Endothelial cell (in vitro differentiated cells): ENCODE measurements around the gene ACBD6. TPM values are rescaled to one million over a fixed set of nuclear protein-coding genes. Genes with fewer than 3 reads are reported as not detected.

ENCODE experiments used
- DNase-seq: peaks from one replicate; pipeline ENCODE4 v3.0.0; 2021; ENCODE audit warnings: low spot score
- H3K27ac Mint-ChIP-seq: one replicate; pipeline ENCODE4 v1.8.0; 2021; ENCODE audit warnings: mixed read lengths, inconsistent platforms; ENCODE audit not compliant: unreplicated experiment
- H3K27me3 Mint-ChIP-seq: one replicate; pipeline ENCODE4 v1.8.0; 2021; ENCODE audit warnings: mild to moderate bottlenecking, moderate library complexity, mixed read lengths, inconsistent platforms; ENCODE audit not compliant: unreplicated experiment
- H3K36me3 Mint-ChIP-seq: one replicate; pipeline ENCODE4 v1.8.0; 2021; ENCODE audit warnings: mild to moderate bottlenecking, low read depth, mixed read lengths, inconsistent platforms; ENCODE audit not compliant: unreplicated experiment
- H3K4me1 Mint-ChIP-seq: one replicate; pipeline ENCODE4 v1.8.0; 2021; ENCODE audit warnings: mild to moderate bottlenecking, mixed read lengths, inconsistent platforms; ENCODE audit not compliant: unreplicated experiment
- H3K4me3 Mint-ChIP-seq: one replicate; pipeline ENCODE4 v1.8.0; 2021; ENCODE audit warnings: mild to moderate bottlenecking, mixed read lengths, inconsistent platforms; ENCODE audit not compliant: unreplicated experiment
- H3K9me3 Mint-ChIP-seq: one replicate; pipeline ENCODE4 v1.8.0; 2021; ENCODE audit warnings: mixed read lengths, inconsistent platforms; ENCODE audit not compliant: unreplicated experiment
- CTCF ChIP-seq: fragments of 200-600 bp; sonication (generic); IDR thresholded peaks from one replicate; pipeline ENCODE4 v1.5.0; 2021; ENCODE audit warnings: antibody characterized with exemption; ENCODE audit not compliant: unreplicated experiment
- total RNA-seq: library from RNA; stranded (reverse); fragmentation: NEBNext Ultra II Directional; extraction: Animal tissue kit (Norgen Biotek cat#: 25700); gene quantifications from one replicate; pipeline ENCODE4 v1.2.1, GENCODE V29; 2021; ENCODE audit not compliant: unreplicated experiment

The ACBD6 gene
- total RNA-seq, 1 donor from 2014 or later, result 46.5 TPM

- no peak for TF ChIP-seq CTCF
- H3K4me1 Mint-ChIP-seq, result peaks cover 2% of the 10 kb centered on the region
- no peak overlapping the region for H3K4me3 Mint-ChIP-seq
- no peak overlapping the region for H3K27ac Mint-ChIP-seq
- H3K36me3 Mint-ChIP-seq, result no peaks in the 10 kb centered on the region
- H3K27me3 Mint-ChIP-seq, result no peaks in the 10 kb centered on the region
- no peak for DNase-seq
- no peaks in the 10 kb centered on the region for H3K9me3 Mint-ChIP-seq
These were observed 143.7 kb downstream of the ACBD6 start for GRCh38 chr1:180358649-180359048.

GRCh38 chr1:180353945-180354344 lies 148.4 kb downstream of the ACBD6 start:
- Mint-ChIP-seq H3K4me1 (peaks cover 2% of the 10 kb centered on the region), H3K36me3 (no peaks in the 10 kb centered on the region), H3K9me3 (no peaks in the 10 kb centered on the region), H3K27ac (no peak overlapping the region), H3K4me3 (no peak overlapping the region), H3K27me3 (no peaks in the 10 kb centered on the region)
- TF ChIP-seq CTCF, result no peak
- DNase-seq, result no peak

GRCh38 chr1:180352588-180352987 lies 149.8 kb downstream of the ACBD6 start:
- no peak for TF ChIP-seq CTCF
- no peak overlapping the region for H3K27ac Mint-ChIP-seq
- no peaks in the 10 kb centered on the region for H3K9me3 Mint-ChIP-seq
- H3K4me3 Mint-ChIP-seq, result no peak overlapping the region
- H3K27me3 Mint-ChIP-seq, result no peaks in the 10 kb centered on the region
- peaks cover 2% of the 10 kb centered on the region for H3K4me1 Mint-ChIP-seq
- no peak for DNase-seq
- H3K36me3 Mint-ChIP-seq, result no peaks in the 10 kb centered on the region

GRCh38 chr1:180352021-180352420 lies 150.4 kb downstream of the ACBD6 start:
- Mint-ChIP-seq H3K27ac (no peak overlapping the region), H3K36me3 (no peaks in the 10 kb centered on the region), H3K9me3 (no peaks in the 10 kb centered on the region), H3K4me1 (peaks cover 2% of the 10 kb centered on the region), H3K4me3 (no peak overlapping the region), H3K27me3 (no peaks in the 10 kb centered on the region)
- no peak for DNase-seq
- TF ChIP-seq CTCF, result no peak

GRCh38 chr1:180345148-180345547 lies 157.2 kb downstream of the ACBD6 start:
- Mint-ChIP-seq H3K36me3 (no peaks in the 10 kb centered on the region), H3K4me3 (no peak overlapping the region), H3K27ac (no peak overlapping the region), H3K27me3 (no peaks in the 10 kb centered on the region), H3K9me3 (no peaks in the 10 kb centered on the region), H3K4me1 (peaks cover 6% of the 10 kb centered on the region)
- TF ChIP-seq CTCF, result no peak
- no peak for DNase-seq
